Kidney (tissue), 14 donors: ENCODE measurements around the gene ATP1B1. TPM values are rescaled to one million over a fixed set of nuclear protein-coding genes. Genes with fewer than 3 reads are reported as not detected.

Source experiments
- DNase-seq, 5 donors: peaks; one replicate each; pipeline ENCODE4 v3.0.0-alpha.2; 2013 to 2020
- FAIRE-seq: peaks from 2 replicates; lab custom pipeline; 2012; peaks lifted over from hg19 to GRCh38; lab: Jason Lieb, UNC
- H3K27ac ChIP-seq, 2 donors: one replicate each; pipeline ENCODE4 v1.7.0; 2013; ENCODE audit warnings: low read depth in 2 of 2, low read length in 2 of 2, inconsistent platforms in 1 of 2
- H3K27me3 ChIP-seq: one replicate; pipeline ENCODE4 v1.7.1; 2013; ENCODE audit warnings: low read length, inconsistent platforms; ENCODE audit not compliant: control insufficient read depth, insufficient read depth
- H3K36me3 ChIP-seq, 3 donors: one replicate each; pipeline versions ENCODE4 v1.7.0 to v1.7.1; 2013; ENCODE audit warnings: low read length in 3 of 3, control low read depth in 1 of 3, inconsistent platforms in 1 of 3; ENCODE audit not compliant: insufficient read depth in 3 of 3, control insufficient read depth in 2 of 3
- H3K4me1 ChIP-seq, 3 donors: one replicate each; pipeline versions ENCODE4 v1.7.0 to v1.7.1; 2013; ENCODE audit warnings: low read length in 3 of 3, inconsistent platforms in 1 of 3, low read depth in 1 of 3; ENCODE audit not compliant: control insufficient read depth in 2 of 3, insufficient read depth in 2 of 3
- H3K4me3 ChIP-seq, 3 donors: one replicate each; pipeline versions ENCODE4 v1.7.0 to v1.8.1; 2013; ENCODE audit warnings: low read length in 3 of 3, control low read depth in 1 of 3, inconsistent platforms in 1 of 3
- H3K9ac ChIP-seq, 3 donors: one replicate each; pipeline versions ENCODE4 v1.7.0 to v1.7.1; 2013; ENCODE audit warnings: low read length in 3 of 3, control low read depth in 1 of 3, inconsistent platforms in 1 of 3
- H3K9me3 ChIP-seq, 3 donors: one replicate each; pipeline versions ENCODE4 v1.7.0 to v1.7.1; 2013; ENCODE audit warnings: low read length in 3 of 3, control low read depth in 1 of 3, inconsistent platforms in 1 of 3; ENCODE audit not compliant: control insufficient read depth in 2 of 3, insufficient read depth in 1 of 3
- CTCF ChIP-seq: IDR thresholded peaks from 3 replicates; pipeline ENCODE4 v1.5.1; 2012; ENCODE audit warnings: mild to moderate bottlenecking, moderate library complexity, borderline replicate concordance; ENCODE audit not compliant: insufficient read depth; ENCODE audit errors: extremely low read depth
- intact Hi-C: fragments of 100-400 bp; cut with DNase I; formaldehyde crosslinking; loops from one replicate; pipeline ENCODE4 v1.11.1; 2022
- polyA plus RNA-seq: library from polyadenylated mRNA; stranded (reverse); fragments of 350-450 nt; fragmentation: Illumina TruSeq; extraction: RNeasy Lipid Tissue Mini Kit (QIAGEN cat#74804); gene quantifications from one replicate; pipeline ENCODE4 v1.2.3, GENCODE V29; 2014; ENCODE audit warnings: low read depth, low replicate concordance; ENCODE audit not compliant: insufficient read depth
- total RNA-seq: library from RNA; stranded (reverse); fragmentation: NEBNext Ultra II Directional; extraction: Animal tissue kit (Norgen Biotek cat#: 25700); gene quantifications from one replicate; pipeline ENCODE4 v1.2.1, GENCODE V29; 2021
- donor health status: control.
- donor health status: control.
- donor health status: control.
- donor health status: control.
- donor health status: control.
- donor health status: DM: yes; HTN: yes; CAD: no.
- donor health status: Normal renal cell carcinoma (clear cell type).

Gene ATP1B1
- total and polyA plus RNA-seq, 2 donors from 2014 or later, result 686 to 1,441 TPM

- Histone ChIP-seq H3K27ac (peak overlapping the region; percentile 54 to 56), H3K4me3 (no peak overlapping the region), H3K27me3 (no peaks in the 10 kb centered on the region), H3K9me3 (peaks cover 0 to 5% (median 0%) of the 10 kb centered on the region in 3 donors), H3K9ac (no peak overlapping the region), H3K36me3 (no peaks in the 10 kb centered on the region), H3K4me1 (peaks cover 0 to 18% (median 6%) of the 10 kb centered on the region in 3 donors)
- no peak for DNase-seq
- FAIRE-seq, result no peak
- intact Hi-C loops, result no loop called here
- TF ChIP-seq CTCF, result no peak
Observed at GRCh38 chr1:169060043-169060722, 46.3 kb upstream of the ATP1B1 start.

GRCh38 chr1:169060919-169061639 is 45.4 kb upstream of the ATP1B1 start:
- Histone ChIP-seq H3K27ac (peak overlapping the region; percentile 19 to 54), H3K36me3 (no peaks in the 10 kb centered on the region), H3K4me1 (peaks cover 0 to 18% (median 6%) of the 10 kb centered on the region in 3 donors), H3K9me3 (peaks cover 0 to 5% (median 0%) of the 10 kb centered on the region in 3 donors), H3K9ac (no peak overlapping the region), H3K4me3 (no peak overlapping the region), H3K27me3 (no peaks in the 10 kb centered on the region)
- no peak for TF ChIP-seq CTCF
- intact Hi-C loops, result no loop called here
- FAIRE-seq (no peak), DNase-seq (no peak)

GRCh38 chr1:169062152-169062551 is 44.3 kb upstream of the ATP1B1 start:
- intact Hi-C loops, result no loop called here
- Histone ChIP-seq H3K27me3 (no peaks in the 10 kb centered on the region), H3K4me3 (no peak overlapping the region), H3K27ac (no peak overlapping the region), H3K4me1 (peaks cover 0 to 18% (median 6%) of the 10 kb centered on the region in 3 donors), H3K9me3 (peaks cover 0 to 5% (median 0%) of the 10 kb centered on the region in 3 donors), H3K9ac (no peak overlapping the region), H3K36me3 (no peaks in the 10 kb centered on the region)
- no peak for TF ChIP-seq CTCF
- DNase-seq (no peak), FAIRE-seq (no peak)
